ENCODE results near the gene TJP1.

TJP1 gene

GRCh38 chr15:29687939-29688505, 134.2 kb downstream of the TJP1 start:
- no peak for TF ChIP-seq CTCF (IDR thresholded peaks at IDR 0.05; ENCODE audit: borderline replicate concordance, extremely low read depth, low read length, poor library complexity, severe bottlenecking)
- TF ChIP-seq EZH2 (IDR thresholded peaks at IDR 0.05; ENCODE audit: borderline replicate concordance, low read depth, low read length, severe bottlenecking) = no peak

GRCh38 chr15:29687204-29687815, 135.0 kb downstream of the TJP1 start:
- TF ChIP-seq EZH2 (IDR thresholded peaks at IDR 0.05; ENCODE audit: borderline replicate concordance, low read depth, low read length, severe bottlenecking) = no peak
- TF ChIP-seq CTCF (IDR thresholded peaks at IDR 0.05; ENCODE audit: borderline replicate concordance, extremely low read depth, low read length, poor library complexity, severe bottlenecking) = no peak
- Histone ChIP-seq H3K9ac (ENCODE audit: low read depth, low read length) (no peak overlapping the region), H4K20me1 (ENCODE audit: insufficient read depth, low read length) (no peaks in the 10 kb centered on the region), H3K4me3 (ENCODE audit: low read depth in 1 of 2, low read length in 2 of 2) (no peak overlapping the region), H3K4me1 (ENCODE audit: insufficient read depth, low read length) (no peaks in the 10 kb centered on the region), H3K27ac (ENCODE audit: low read length) (no peak overlapping the region), H3K36me3 (ENCODE audit: insufficient read depth, low read length) (no peaks in the 10 kb centered on the region), H3K9me3 (ENCODE audit: insufficient read depth, low read length, severe bottlenecking) (no peaks in the 10 kb centered on the region), H2AFZ (ENCODE audit: low read depth, low read length) (no peak overlapping the region), H3K4me2 (ENCODE audit: insufficient read depth, low read length) (no peak overlapping the region), H3K27me3 (ENCODE audit: insufficient read depth, low read length, poor library complexity) (no peaks in the 10 kb centered on the region), H3K79me2 (ENCODE audit: insufficient read depth, low read length) (no peaks in the 10 kb centered on the region)
- ATAC-seq (ENCODE audit: insufficient read depth, low read depth) (no peak), DNase-seq (no peak)

More at GRCh38 chr15:29687939-29688505, 134.2 kb downstream of the TJP1 start:
- Histone ChIP-seq H3K9me3 (ENCODE audit: insufficient read depth, low read length, severe bottlenecking) (no peaks in the 10 kb centered on the region), H3K27me3 (ENCODE audit: insufficient read depth, low read length, poor library complexity) (no peaks in the 10 kb centered on the region), H3K27ac (ENCODE audit: low read length) (no peak overlapping the region), H3K9ac (ENCODE audit: low read depth, low read length) (no peak overlapping the region), H3K4me2 (ENCODE audit: insufficient read depth, low read length) (no peak overlapping the region), H4K20me1 (ENCODE audit: insufficient read depth, low read length) (no peaks in the 10 kb centered on the region), H3K4me3 (ENCODE audit: low read depth in 1 of 2, low read length in 2 of 2) (no peak overlapping the region), H3K36me3 (ENCODE audit: insufficient read depth, low read length) (no peaks in the 10 kb centered on the region), H3K79me2 (ENCODE audit: insufficient read depth, low read length) (no peaks in the 10 kb centered on the region), H2AFZ (ENCODE audit: low read depth, low read length) (no peak overlapping the region), H3K4me1 (ENCODE audit: insufficient read depth, low read length) (no peaks in the 10 kb centered on the region)
- DNase-seq (no peak), ATAC-seq (ENCODE audit: insufficient read depth, low read depth) (no peak)

GRCh38 chr15:29686445-29687203, 135.6 kb downstream of the TJP1 start:
- Histone ChIP-seq H2AFZ (ENCODE audit: low read depth, low read length) (no peak overlapping the region), H3K79me2 (ENCODE audit: insufficient read depth, low read length) (no peaks in the 10 kb centered on the region), H3K4me1 (ENCODE audit: insufficient read depth, low read length) (no peaks in the 10 kb centered on the region), H4K20me1 (ENCODE audit: insufficient read depth, low read length) (no peaks in the 10 kb centered on the region), H3K27me3 (ENCODE audit: insufficient read depth, low read length, poor library complexity) (no peaks in the 10 kb centered on the region), H3K36me3 (ENCODE audit: insufficient read depth, low read length) (no peaks in the 10 kb centered on the region), H3K4me2 (ENCODE audit: insufficient read depth, low read length) (no peak overlapping the region), H3K27ac (ENCODE audit: low read length) (no peak overlapping the region), H3K4me3 (ENCODE audit: low read depth in 1 of 2, low read length in 2 of 2) (no peak overlapping the region), H3K9me3 (ENCODE audit: insufficient read depth, low read length, severe bottlenecking) (no peaks in the 10 kb centered on the region), H3K9ac (ENCODE audit: low read depth, low read length) (no peak overlapping the region)
- ATAC-seq (ENCODE audit: insufficient read depth, low read depth) (no peak), DNase-seq (no peak)
- TF ChIP-seq CTCF (IDR thresholded peaks at IDR 0.05; ENCODE audit: borderline replicate concordance, extremely low read depth, low read length, poor library complexity, severe bottlenecking) (no peak), EZH2 (IDR thresholded peaks at IDR 0.05; ENCODE audit: borderline replicate concordance, low read depth, low read length, severe bottlenecking) (no peak)

Data from DND-41 (cell line).